HEK293 (cell line): ENCODE data around the gene TARBP1.
A peak's percentile ranks its signal among the peaks of the same experiment; 100 is the strongest.

Experiments used
- CTCF ChIA-PET: fragments of 350-600 bp; formaldehyde crosslinking; extraction: SDS; loops from one replicate; lab custom pipeline; 2021; ENCODE audit warnings: antibody characterized with exemption; lab: Yijun Ruan, JAX
- POLR2A ChIA-PET: fragments of 300-600 bp; formaldehyde crosslinking; extraction: SDS; loops from one replicate; lab custom pipeline; 2020; ENCODE audit warnings: antibody characterized with exemption, inconsistent platforms; lab: Yijun Ruan, JAX
- H3K27ac ChIP-seq: fragments of 200-500 bp; sonication (Bioruptor generic); 2 replicates; pipeline ENCODE4 v1.5.1; 2014; ENCODE audit warnings: low read depth, low read length, control low read depth, inconsistent platforms; ENCODE audit errors: extremely low read depth
- H3K36me3 ChIP-seq, 2 experiments: fragments of 200-500 bp in 1 of 2; sonication (Bioruptor generic) in 1 of 2; 1 replicate in 1 of 2; 2 replicates in 1 of 2; pipeline ENCODE4 v1.5.1; 2014 to 2017; ENCODE audit warnings: inconsistent platforms in 2 of 2, low read length in 2 of 2; ENCODE audit not compliant: control insufficient read depth in 2 of 2, insufficient read depth in 1 of 2
- H3K4me1 ChIP-seq: fragments of 200-500 bp; sonication (Bioruptor generic); 2 replicates; pipeline ENCODE4 v1.5.1; 2014; ENCODE audit warnings: mild to moderate bottlenecking, low read length, inconsistent platforms; ENCODE audit not compliant: control insufficient read depth, insufficient read depth
- H3K4me3 ChIP-seq: 2 replicates; pipeline ENCODE4 v1.5.1; 2011; ENCODE audit warnings: low read depth, mild to moderate bottlenecking, control low read depth, low read length, moderate library complexity
- H3K9me3 ChIP-seq: fragments of 200-500 bp; sonication (Bioruptor generic); 2 replicates; pipeline ENCODE4 v1.5.1; 2014; ENCODE audit warnings: low read depth, low read length, inconsistent platforms; ENCODE audit not compliant: control insufficient read depth, insufficient read depth
- EGR2 ChIP-seq: fragments of 450-650 bp; formaldehyde crosslinking; IDR thresholded peaks from 2 replicates; pipeline ENCODE4 v1.5.1; 2016; ENCODE audit warnings: low read depth, missing biosample characterization, missing genetic modification characterization
- FEZF1 ChIP-seq: fragments of 450-650 bp; formaldehyde crosslinking; IDR thresholded peaks from 2 replicates; pipeline ENCODE4 v1.5.1; 2016; ENCODE audit warnings: missing biosample characterization, missing genetic modification characterization
- IKZF3 ChIP-seq: fragments of 450-650 bp; IDR thresholded peaks from 2 replicates; pipeline ENCODE4 v1.5.0; 2018; ENCODE audit warnings: missing biosample characterization, mild to moderate bottlenecking, missing genetic modification characterization, moderate library complexity
- KLF17 ChIP-seq: fragments of 450-650 bp; formaldehyde crosslinking; IDR thresholded peaks from 2 replicates; pipeline ENCODE4 v1.5.1; 2016; ENCODE audit warnings: missing biosample characterization, missing genetic modification characterization
- MYNN ChIP-seq: fragments of 450-650 bp; formaldehyde crosslinking; IDR thresholded peaks from 2 replicates; pipeline ENCODE4 v1.5.1; 2016; ENCODE audit warnings: missing biosample characterization, missing genetic modification characterization, borderline replicate concordance
- REPIN1 ChIP-seq: fragments of 450-650 bp; formaldehyde crosslinking; IDR thresholded peaks from 2 replicates; pipeline ENCODE4 v1.5.1; 2017; ENCODE audit warnings: missing biosample characterization, missing genetic modification characterization, low read depth
- WT1 ChIP-seq: fragments of 450-650 bp; formaldehyde crosslinking; IDR thresholded peaks from 2 replicates; pipeline ENCODE4 v1.5.1; 2016; ENCODE audit warnings: missing biosample characterization, missing genetic modification characterization
- ZBTB49 ChIP-seq: fragments of 450-650 bp; formaldehyde crosslinking; IDR thresholded peaks from 2 replicates; pipeline ENCODE4 v1.5.1; 2016; ENCODE audit warnings: missing biosample characterization, missing genetic modification characterization, low read depth
- ZFHX2 ChIP-seq: fragments of 450-650 bp; formaldehyde crosslinking; conservative IDR thresholded peaks from 2 replicates; pipeline ENCODE4 v1.5.1; 2016; ENCODE audit warnings: missing biosample characterization, missing genetic modification characterization
- ZFP3 ChIP-seq: fragments of 450-650 bp; formaldehyde crosslinking; IDR thresholded peaks from 2 replicates; pipeline ENCODE4 v1.5.1; 2016; ENCODE audit warnings: low read depth, missing biosample characterization, missing genetic modification characterization
- ZFP41 ChIP-seq: fragments of 450-650 bp; formaldehyde crosslinking; IDR thresholded peaks from 2 replicates; pipeline ENCODE4 v1.5.1; 2016; ENCODE audit warnings: missing biosample characterization, missing genetic modification characterization, borderline replicate concordance
- ZNF114 ChIP-seq: fragments of 450-650 bp; formaldehyde crosslinking; IDR thresholded peaks from 2 replicates; pipeline ENCODE4 v1.5.0; 2017; ENCODE audit warnings: missing biosample characterization, missing genetic modification characterization
- ZNF157 ChIP-seq: fragments of 450-650 bp; formaldehyde crosslinking; IDR thresholded peaks from 2 replicates; pipeline ENCODE4 v1.5.1; 2016; ENCODE audit warnings: missing biosample characterization, missing genetic modification characterization
- ZNF16 ChIP-seq: fragments of 450-650 bp; formaldehyde crosslinking; IDR thresholded peaks from 2 replicates; pipeline ENCODE4 v1.5.1; 2016; ENCODE audit warnings: low read depth, missing biosample characterization, missing genetic modification characterization
- ZNF174 ChIP-seq: fragments of 450-650 bp; formaldehyde crosslinking; IDR thresholded peaks from 2 replicates; pipeline ENCODE4 v1.5.0; 2017; ENCODE audit warnings: missing biosample characterization, mild to moderate bottlenecking, missing genetic modification characterization
- ZNF211 ChIP-seq: fragments of 450-650 bp; formaldehyde crosslinking; IDR thresholded peaks from 2 replicates; pipeline ENCODE4 v1.5.1; 2016; ENCODE audit warnings: low read depth, missing biosample characterization, missing genetic modification characterization
- ZNF214 ChIP-seq: fragments of 450-650 bp; formaldehyde crosslinking; IDR thresholded peaks from 2 replicates; pipeline ENCODE4 v1.5.1; 2017; ENCODE audit warnings: missing biosample characterization, mild to moderate bottlenecking, missing genetic modification characterization, borderline replicate concordance
- ZNF24 ChIP-seq: fragments of 450-650 bp; formaldehyde crosslinking; IDR thresholded peaks from 2 replicates; pipeline ENCODE4 v1.5.1; 2016; ENCODE audit warnings: missing biosample characterization, missing genetic modification characterization
- ZNF354C ChIP-seq: fragments of 450-650 bp; formaldehyde crosslinking; IDR thresholded peaks from 2 replicates; pipeline ENCODE4 v1.5.1; 2016; ENCODE audit warnings: missing biosample characterization, missing genetic modification characterization, low read depth, borderline replicate concordance
- ZNF366 ChIP-seq: fragments of 450-650 bp; formaldehyde crosslinking; conservative IDR thresholded peaks from 2 replicates; pipeline ENCODE4 v1.5.1; 2016; ENCODE audit warnings: missing biosample characterization, missing genetic modification characterization
- ZNF404 ChIP-seq: fragments of 450-650 bp; formaldehyde crosslinking; IDR thresholded peaks from 2 replicates; pipeline ENCODE4 v1.5.1; 2017; ENCODE audit warnings: missing biosample characterization, missing genetic modification characterization
- ZNF510 ChIP-seq: fragments of 450-650 bp; formaldehyde crosslinking; IDR thresholded peaks from 2 replicates; pipeline ENCODE4 v1.5.1; 2018; ENCODE audit warnings: mild to moderate bottlenecking, missing genetic modification characterization, missing biosample characterization; ENCODE audit not compliant: insufficient replicate concordance
- ZNF610 ChIP-seq: fragments of 450-650 bp; formaldehyde crosslinking; IDR thresholded peaks from 2 replicates; pipeline ENCODE4 v1.5.1; 2016; ENCODE audit warnings: missing biosample characterization, missing genetic modification characterization, borderline replicate concordance
- ZNF785 ChIP-seq: fragments of 450-650 bp; formaldehyde crosslinking; IDR thresholded peaks from 2 replicates; pipeline ENCODE4 v1.5.1; 2016; ENCODE audit warnings: missing biosample characterization, missing genetic modification characterization
- TF ChIP-seq, protein P1 (sequence below): fragments of 450-650 bp; IDR thresholded peaks from 2 replicates; pipeline ENCODE4 v1.5.1; 2018; ENCODE audit warnings: missing biosample characterization, mild to moderate bottlenecking, missing genetic modification characterization
- TF ChIP-seq, protein P2 (sequence below): fragments of 450-650 bp; formaldehyde crosslinking; IDR thresholded peaks from 2 replicates; pipeline ENCODE4 v1.5.1; 2016; ENCODE audit warnings: missing biosample characterization, missing genetic modification characterization

TARBP1 gene

GRCh38 chr1:234369033-234369430 is 109.9 kb downstream of the TARBP1 start (continued):
- TF ChIP-seq ZNF214 = no peak

DNA sequence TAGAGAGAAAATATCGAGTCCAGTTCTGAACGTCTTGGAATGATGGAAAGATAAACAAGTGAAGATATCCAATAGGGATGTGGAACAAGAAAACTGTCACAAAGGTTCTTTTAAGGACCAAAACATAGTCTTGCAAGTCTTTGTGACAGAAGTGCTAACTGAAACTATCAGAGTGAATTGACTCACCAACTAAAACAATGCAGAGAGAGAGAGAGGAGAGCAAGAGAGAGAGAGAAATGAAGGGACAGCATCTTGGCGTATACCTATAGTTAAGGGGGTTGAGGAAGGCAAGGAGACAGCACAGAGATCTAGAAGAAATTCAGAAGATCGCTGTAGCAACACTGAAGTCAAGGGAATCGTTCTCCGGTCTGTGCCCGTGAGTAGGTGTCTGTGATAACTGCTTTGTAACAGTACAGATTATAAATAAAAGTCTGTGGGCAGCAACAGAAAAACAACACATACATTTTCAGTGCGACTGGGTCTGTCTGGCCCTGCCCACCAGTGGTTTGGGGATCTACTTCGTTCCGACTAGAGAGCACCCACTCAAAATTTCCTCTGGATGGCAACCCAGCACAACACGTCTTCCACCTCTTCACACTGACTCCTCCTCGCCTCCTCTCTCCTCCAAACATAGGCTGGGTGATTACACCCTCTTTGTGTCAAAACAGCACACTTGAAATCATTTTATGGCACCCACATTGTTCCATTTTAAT is 110.5 kb downstream of the TARBP1 start:
- H3K4me1 ChIP-seq = no peaks in the 10 kb centered on the region
- CTCF ChIA-PET = interaction anchor here (0.6 kb wide), 1 partner anchor 1048 kb away, joined by 3 read pairs; no protein-coding TSS in a partner anchor
- H3K4me3 ChIP-seq = no peak overlapping the region
- H3K27ac ChIP-seq = no peak overlapping the region
- TF ChIP-seq ZNF510 (tag by site-specific recombination) (no peak), ZNF211 (no peak), MYNN (no peak), ZNF24 (no peak), IKZF3 (tag by site-specific recombination) (no peak), ZNF785 (no peak), ZNF157 (tag by site-specific recombination) (no peak), KLF17 (no peak), ZNF114 (no peak), FEZF1 (no peak), ZNF404 (tag by site-specific recombination) (no peak), REPIN1 (tag by site-specific recombination) (no peak), ZNF16 (tag by site-specific recombination) (no peak), WT1 (tag by site-specific recombination) (no peak), ZNF174 (tag by site-specific recombination) (no peak), EGR2 (tag by site-specific recombination) (peak; percentile 94), ZNF354C (tag by site-specific recombination) (no peak), ZBTB49 (no peak), ZNF366 (tag by site-specific recombination) (no peak), ZFHX2 (tag by site-specific recombination) (peak; percentile 81), ZFP3 (tag by site-specific recombination) (no peak), ZNF610 (no peak), ZFP41 (no peak)
- TF ChIP-seq, protein P1, sequence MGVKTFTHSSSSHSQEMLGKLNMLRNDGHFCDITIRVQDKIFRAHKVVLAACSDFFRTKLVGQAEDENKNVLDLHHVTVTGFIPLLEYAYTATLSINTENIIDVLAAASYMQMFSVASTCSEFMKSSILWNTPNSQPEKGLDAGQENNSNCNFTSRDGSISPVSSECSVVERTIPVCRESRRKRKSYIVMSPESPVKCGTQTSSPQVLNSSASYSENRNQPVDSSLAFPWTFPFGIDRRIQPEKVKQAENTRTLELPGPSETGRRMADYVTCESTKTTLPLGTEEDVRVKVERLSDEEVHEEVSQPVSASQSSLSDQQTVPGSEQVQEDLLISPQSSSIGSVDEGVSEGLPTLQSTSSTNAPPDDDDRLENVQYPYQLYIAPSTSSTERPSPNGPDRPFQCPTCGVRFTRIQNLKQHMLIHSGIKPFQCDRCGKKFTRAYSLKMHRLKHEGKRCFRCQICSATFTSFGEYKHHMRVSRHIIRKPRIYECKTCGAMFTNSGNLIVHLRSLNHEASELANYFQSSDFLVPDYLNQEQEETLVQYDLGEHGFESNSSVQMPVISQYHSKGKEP (tag by site-specific recombination) = no peak
- TF ChIP-seq, protein P2, sequence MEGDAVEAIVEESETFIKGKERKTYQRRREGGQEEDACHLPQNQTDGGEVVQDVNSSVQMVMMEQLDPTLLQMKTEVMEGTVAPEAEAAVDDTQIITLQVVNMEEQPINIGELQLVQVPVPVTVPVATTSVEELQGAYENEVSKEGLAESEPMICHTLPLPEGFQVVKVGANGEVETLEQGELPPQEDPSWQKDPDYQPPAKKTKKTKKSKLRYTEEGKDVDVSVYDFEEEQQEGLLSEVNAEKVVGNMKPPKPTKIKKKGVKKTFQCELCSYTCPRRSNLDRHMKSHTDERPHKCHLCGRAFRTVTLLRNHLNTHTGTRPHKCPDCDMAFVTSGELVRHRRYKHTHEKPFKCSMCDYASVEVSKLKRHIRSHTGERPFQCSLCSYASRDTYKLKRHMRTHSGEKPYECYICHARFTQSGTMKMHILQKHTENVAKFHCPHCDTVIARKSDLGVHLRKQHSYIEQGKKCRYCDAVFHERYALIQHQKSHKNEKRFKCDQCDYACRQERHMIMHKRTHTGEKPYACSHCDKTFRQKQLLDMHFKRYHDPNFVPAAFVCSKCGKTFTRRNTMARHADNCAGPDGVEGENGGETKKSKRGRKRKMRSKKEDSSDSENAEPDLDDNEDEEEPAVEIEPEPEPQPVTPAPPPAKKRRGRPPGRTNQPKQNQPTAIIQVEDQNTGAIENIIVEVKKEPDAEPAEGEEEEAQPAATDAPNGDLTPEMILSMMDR = peak; percentile 44; the same call in 1 of the 2 replicates
- no peaks in the 10 kb centered on the region for H3K36me3 ChIP-seq
- H3K9me3 ChIP-seq = no peaks in the 10 kb centered on the region
- POLR2A ChIA-PET = no interaction called here
